ENCODE results near the gene HLA-B. TPM values are rescaled to one million over a fixed set of nuclear protein-coding genes. Genes with fewer than 3 reads are reported as not detected.

HLA-B gene
- total and polyA plus RNA-seq, 2 experiments from 2014 or later = 7.7 to 27.2 TPM

GRCh38 chr6:31354158-31354863, 2.7 kb downstream of the HLA-B start:
- H3K4me3 ChIP-seq = no peak overlapping the region
- no peaks in the 10 kb centered on the region for H3K36me3 ChIP-seq
- H3K27ac ChIP-seq = no peak overlapping the region
- peaks cover 67% of the 10 kb centered on the region for H3K27me3 ChIP-seq
- H3K9me3 ChIP-seq (ENCODE audit: low read depth) = no peaks in the 10 kb centered on the region
- no peak for DNase-seq (ENCODE audit: low read depth in 1 of 2, low spot score in 1 of 2)
- no peaks in the 10 kb centered on the region for H3K4me1 ChIP-seq (ENCODE audit: low read depth)
- TF ChIP-seq, protein P1, sequence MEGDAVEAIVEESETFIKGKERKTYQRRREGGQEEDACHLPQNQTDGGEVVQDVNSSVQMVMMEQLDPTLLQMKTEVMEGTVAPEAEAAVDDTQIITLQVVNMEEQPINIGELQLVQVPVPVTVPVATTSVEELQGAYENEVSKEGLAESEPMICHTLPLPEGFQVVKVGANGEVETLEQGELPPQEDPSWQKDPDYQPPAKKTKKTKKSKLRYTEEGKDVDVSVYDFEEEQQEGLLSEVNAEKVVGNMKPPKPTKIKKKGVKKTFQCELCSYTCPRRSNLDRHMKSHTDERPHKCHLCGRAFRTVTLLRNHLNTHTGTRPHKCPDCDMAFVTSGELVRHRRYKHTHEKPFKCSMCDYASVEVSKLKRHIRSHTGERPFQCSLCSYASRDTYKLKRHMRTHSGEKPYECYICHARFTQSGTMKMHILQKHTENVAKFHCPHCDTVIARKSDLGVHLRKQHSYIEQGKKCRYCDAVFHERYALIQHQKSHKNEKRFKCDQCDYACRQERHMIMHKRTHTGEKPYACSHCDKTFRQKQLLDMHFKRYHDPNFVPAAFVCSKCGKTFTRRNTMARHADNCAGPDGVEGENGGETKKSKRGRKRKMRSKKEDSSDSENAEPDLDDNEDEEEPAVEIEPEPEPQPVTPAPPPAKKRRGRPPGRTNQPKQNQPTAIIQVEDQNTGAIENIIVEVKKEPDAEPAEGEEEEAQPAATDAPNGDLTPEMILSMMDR (IDR thresholded peaks at IDR 0.05; ENCODE audit: low read depth, low read length) = no peak

DNA sequence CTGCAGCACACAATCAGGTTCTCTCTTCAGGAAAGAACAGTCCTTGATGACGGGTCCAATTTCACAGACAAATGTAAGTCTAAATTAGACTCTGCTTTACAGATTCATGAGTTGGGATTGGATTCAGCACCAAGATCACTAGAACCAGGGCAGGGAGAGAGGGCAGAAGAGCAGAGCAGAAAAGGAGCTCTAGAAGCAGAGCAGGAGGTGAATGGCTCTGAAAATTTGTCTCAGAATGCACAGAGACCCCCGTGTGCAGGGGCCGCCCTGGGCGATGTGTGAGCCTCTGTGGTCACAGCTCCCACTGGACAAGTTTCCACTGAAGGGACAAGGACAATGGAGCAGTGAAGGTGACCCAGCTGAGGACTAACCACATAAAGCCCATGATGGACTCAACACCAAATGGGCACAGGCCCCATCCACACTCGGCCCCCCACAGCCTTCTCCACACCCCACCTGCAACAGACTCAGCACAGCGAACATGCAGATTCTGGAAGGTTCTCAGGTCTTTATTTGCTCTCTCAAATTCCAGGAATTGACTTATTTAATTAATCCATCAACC, 3.5 kb downstream of the HLA-B start:
- DNase-seq (ENCODE audit: low read depth in 1 of 2, low spot score in 1 of 2) = no peak
- H3K4me3 ChIP-seq = no peak overlapping the region
- no peaks in the 10 kb centered on the region for H3K9me3 ChIP-seq (ENCODE audit: low read depth)
- H3K4me1 ChIP-seq (ENCODE audit: low read depth) = no peaks in the 10 kb centered on the region
- peaks cover 58% of the 10 kb centered on the region for H3K27me3 ChIP-seq
- TF ChIP-seq, protein P1 (IDR thresholded peaks at IDR 0.05; ENCODE audit: low read depth, low read length) = no peak
- H3K36me3 ChIP-seq = no peaks in the 10 kb centered on the region
- H3K27ac ChIP-seq = no peak overlapping the region

- Histone ChIP-seq H3K4me3 (no peak overlapping the region), H3K4me1 (ENCODE audit: low read depth) (no peaks in the 10 kb centered on the region), H3K36me3 (no peaks in the 10 kb centered on the region), H3K9me3 (ENCODE audit: low read depth) (no peaks in the 10 kb centered on the region), H3K27me3 (peaks cover 52% of the 10 kb centered on the region), H3K27ac (no peak overlapping the region)
- no peak for DNase-seq (ENCODE audit: low read depth in 1 of 2, low spot score in 1 of 2)
- TF ChIP-seq, protein P1 (IDR thresholded peaks at IDR 0.05; ENCODE audit: low read depth, low read length) = no peak
Observed at GRCh38 chr6:31352683-31353383, 4.1 kb downstream of the HLA-B start.

- peaks cover 46% of the 10 kb centered on the region for H3K27me3 ChIP-seq
- no peaks in the 10 kb centered on the region for H3K36me3 ChIP-seq
- TF ChIP-seq, protein P1 (IDR thresholded peaks at IDR 0.05; ENCODE audit: low read depth, low read length) = no peak
- no peak for DNase-seq (ENCODE audit: low read depth in 1 of 2, low spot score in 1 of 2)
- H3K4me1 ChIP-seq (ENCODE audit: low read depth) = no peaks in the 10 kb centered on the region
- H3K27ac ChIP-seq = no peak overlapping the region
- no peaks in the 10 kb centered on the region for H3K9me3 ChIP-seq (ENCODE audit: low read depth)
- H3K4me3 ChIP-seq = no peak overlapping the region
Observed at GRCh38 chr6:31352310-31352682, 4.7 kb downstream of the HLA-B start.

DNA sequence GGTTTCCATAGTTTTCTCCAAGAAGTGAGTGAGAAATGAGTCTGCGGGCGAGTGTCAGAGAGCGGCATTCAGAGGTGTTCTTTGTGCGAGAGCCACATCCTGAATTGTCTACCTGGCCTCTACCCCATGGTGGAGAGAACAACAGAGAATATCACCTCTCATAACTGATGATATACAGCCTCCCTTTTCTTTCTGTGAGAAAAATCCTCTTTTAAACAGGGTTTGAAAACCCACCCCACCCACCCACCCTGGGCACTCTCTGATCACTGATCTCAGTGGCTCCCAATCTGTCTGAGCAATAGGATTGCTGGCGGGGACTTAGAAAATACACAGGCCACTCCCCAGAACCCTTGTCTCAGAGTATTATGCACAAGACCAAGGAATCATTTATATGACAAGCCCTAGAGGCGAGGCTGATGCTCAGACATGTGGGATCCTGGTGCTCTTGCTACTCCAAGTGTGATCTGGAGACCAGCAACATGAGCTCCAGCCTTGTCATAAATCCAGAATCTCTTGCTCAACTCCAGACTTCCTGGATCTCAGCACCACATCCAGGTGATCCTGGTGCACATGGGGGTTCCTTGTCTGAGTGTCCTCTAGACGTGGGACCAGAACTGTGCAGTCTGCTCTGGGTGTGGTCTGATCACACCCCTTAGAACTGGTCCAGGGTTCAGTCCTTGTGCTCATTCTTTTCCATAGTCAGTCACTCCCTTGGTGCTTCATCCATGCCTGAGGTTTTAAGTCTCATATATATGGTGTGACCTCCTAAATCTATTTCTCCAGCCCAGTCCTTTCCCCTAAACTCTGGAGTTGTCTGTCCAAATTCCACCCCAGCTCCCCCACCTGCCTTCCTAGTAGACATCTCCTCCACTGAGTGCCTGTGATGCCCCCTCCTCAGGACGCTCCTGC, 5.3 kb downstream of the HLA-B start:
- DNase-seq (ENCODE audit: low read depth in 1 of 2, low spot score in 1 of 2) = no peak
- Histone ChIP-seq H3K27me3 (peaks cover 41% of the 10 kb centered on the region), H3K4me3 (no peak overlapping the region), H3K36me3 (no peaks in the 10 kb centered on the region), H3K4me1 (ENCODE audit: low read depth) (no peaks in the 10 kb centered on the region), H3K9me3 (ENCODE audit: low read depth) (no peaks in the 10 kb centered on the region), H3K27ac (no peak overlapping the region)
- TF ChIP-seq, protein P1 (IDR thresholded peaks at IDR 0.05; ENCODE audit: low read depth, low read length) = no peak
